ENCODE data around the gene ATP13A2.

- TF ChIP-seq POLR2AphosphoS5 (IDR thresholded peaks at IDR 0.05; ENCODE audit: low read depth) (no peak), GABPA (IDR thresholded peaks at IDR 0.05; ENCODE audit: low read depth) (no peak), CTCF (IDR thresholded peaks at IDR 0.05; ENCODE audit: insufficient read depth, low read length) (peak; percentile 99)
Observed at GRCh38 chr1:17059391-17060305, 47.9 kb upstream of the ATP13A2 start.

All from HL-60 (cell line).